Renal cortex interstitium (tissue), 11 donors: ENCODE data around the gene KDELR3. TPM values are rescaled to one million over a fixed set of nuclear protein-coding genes. Genes with fewer than 3 reads are reported as not detected.

Experiments used
- DNase-seq, 11 donors: peaks; one replicate each; pipeline ENCODE4 v3.0.0-alpha.2; 2013; ENCODE audit warnings: low read depth in 9 of 11, low spot score in 4 of 11; ENCODE audit errors: extremely low read depth in 1 of 11
- polyA plus RNA-seq, 3 donors: library from polyadenylated mRNA; unstranded; fragments of 120-200 nt; gene quantifications; one replicate each; pipeline ENCODE4 v1.2.1, GENCODE V29; 2013; ENCODE audit not compliant: insufficient read length in 3 of 3

Gene KDELR3
- polyA plus RNA-seq, 3 donors = 9.3 to 11.6 (median 11.2) TPM

GRCh38 chr22:38432264-38432663 is 35.6 kb upstream of the KDELR3 start:
- no peak for DNase-seq

DNA sequence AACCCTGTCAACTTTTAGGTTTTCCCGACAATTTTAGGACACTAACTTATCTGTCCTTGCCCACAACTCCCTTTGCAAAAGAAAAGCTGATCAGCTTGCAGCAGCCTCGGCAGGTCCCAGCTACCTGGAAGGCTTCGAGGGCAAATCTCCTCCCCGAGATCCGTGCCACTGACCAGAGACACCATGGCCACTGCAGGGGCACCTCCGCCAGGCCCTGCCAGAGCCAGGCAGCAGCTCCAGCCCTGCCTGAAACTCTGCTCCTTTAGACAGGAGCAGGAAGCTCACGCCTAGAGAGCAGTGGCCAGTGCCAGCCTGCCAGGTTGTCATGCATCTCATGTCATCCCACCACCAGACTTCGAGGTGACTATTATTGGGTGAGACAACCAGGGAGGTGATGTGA is 34.0 kb upstream of the KDELR3 start:
- no peak for DNase-seq

GRCh38 chr22:38435010-38435409 is 32.9 kb upstream of the KDELR3 start:
- no peak for DNase-seq

DNA sequence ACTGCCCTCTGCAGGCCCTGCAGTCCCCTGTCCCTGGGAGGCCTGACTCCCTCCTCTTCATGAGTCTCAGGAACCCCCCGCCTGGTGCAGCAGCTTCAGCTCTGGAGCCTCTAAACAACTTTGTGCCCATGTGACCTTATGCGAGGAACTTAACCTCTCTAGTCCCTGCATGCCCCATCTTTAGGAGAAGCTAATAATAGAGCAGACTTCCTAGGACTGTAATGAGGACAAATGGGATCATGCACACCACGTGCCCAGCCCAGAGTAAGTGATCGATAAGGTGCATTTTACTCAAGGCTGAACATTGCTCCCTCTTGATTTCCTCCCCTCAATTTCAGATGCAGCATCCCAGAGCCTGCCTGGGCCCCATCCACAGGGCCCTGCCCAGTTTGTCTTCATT is 31.9 kb upstream of the KDELR3 start:
- no peak for DNase-seq

GRCh38 chr22:38436629-38437395 is 31.1 kb upstream of the KDELR3 start:
- no peak for DNase-seq

- no peak for DNase-seq
Observed at GRCh38 chr22:38437416-38437815, 30.5 kb upstream of the KDELR3 start.

DNA sequence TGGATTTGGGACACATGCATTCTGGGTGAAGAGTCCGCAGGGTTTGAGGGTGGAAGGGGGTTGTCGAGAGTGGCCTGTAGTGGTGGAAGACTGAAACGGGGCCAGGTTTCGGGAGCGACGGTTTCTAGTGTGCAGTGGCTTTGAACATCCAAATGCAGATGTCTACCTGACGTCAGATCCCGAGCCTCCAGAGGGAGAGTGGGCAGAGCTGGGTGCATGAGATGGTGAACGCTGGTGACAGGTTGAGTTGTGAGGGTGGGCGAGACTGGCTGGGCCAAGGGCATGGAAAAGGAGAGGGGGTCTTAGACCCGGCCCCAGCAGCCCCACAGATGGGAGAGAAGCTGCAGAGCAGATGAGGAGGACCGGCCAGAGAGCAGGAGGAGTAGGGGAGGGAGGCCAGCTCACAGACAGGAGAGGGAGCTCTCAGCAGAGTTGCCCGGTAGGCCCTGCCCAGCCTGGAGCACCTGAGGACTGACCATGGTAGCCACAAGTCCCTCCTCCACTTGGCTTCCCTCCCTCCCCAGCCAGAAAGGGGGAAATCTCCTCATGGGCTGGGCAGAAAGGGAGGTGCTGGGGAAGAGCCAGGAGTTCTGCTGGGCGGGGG is 27.0 kb upstream of the KDELR3 start:
- no peak for DNase-seq

DNA sequence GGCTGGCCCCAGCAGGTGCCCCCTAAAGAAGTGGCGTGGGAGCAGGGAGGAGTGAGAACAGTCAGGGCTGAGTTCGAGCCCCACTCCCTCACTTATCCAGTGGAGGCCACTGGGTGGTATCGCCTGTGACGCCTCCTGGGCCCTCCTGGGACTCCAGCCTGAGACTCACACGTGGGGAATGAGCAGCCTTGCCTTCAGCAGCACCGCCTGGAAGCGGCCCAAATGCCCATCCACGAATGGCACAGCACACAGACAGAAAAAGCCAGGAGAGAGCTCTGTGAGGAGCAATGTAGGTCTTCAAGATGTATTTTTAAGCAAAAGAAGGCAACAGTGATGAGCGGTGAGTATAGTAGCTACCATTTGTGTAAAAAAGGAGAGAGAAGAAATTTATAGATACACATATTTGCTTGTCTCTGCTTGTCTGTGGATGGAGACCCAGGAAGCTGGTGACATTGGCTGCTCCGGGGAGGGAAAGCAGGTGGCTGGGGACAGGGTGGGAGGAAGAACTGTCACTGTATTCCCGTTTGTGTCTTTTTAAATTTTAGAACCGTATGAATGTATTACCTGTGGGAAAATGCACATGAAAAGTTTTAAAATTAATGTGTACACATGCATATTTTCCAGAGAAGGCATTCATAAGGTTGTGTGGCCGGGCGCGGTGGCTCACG is 26.1 kb upstream of the KDELR3 start:
- DNase-seq = no peak

DNA sequence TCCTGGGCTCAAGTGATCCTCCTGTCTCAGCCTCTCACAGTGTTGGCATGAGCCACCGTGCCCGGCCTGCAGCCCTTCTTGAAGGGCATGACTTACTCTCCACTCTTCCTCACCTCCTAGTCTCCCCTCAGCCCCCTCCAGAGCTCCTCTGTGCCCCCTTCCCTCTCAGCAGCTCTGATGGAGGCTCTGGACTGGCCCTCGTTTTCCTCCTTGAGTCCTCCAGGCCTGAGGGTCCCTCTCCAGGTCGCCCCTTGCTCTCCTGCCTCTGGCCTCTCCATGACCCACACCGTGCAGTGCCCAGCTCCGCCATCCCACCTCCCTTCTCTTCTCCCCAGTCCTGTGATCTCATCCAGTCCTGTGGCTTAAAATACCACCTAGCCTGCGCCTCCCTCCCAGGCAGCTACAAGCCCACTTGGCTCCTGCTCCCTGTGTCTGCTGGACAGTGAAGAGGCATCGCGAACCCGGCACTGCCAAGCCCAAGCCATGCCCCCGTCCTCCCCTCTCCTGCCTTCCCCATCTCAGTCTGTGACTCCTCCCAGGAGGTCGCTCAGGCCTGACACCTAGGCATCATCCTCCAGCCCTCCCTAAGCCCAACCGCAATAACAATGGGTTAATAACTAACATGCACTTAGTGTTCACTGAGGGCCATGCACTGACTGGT is 24.8 kb upstream of the KDELR3 start:
- DNase-seq = no peak

- no peak for DNase-seq
Observed at GRCh38 chr22:38443628-38444521, 24.0 kb upstream of the KDELR3 start.

DNA sequence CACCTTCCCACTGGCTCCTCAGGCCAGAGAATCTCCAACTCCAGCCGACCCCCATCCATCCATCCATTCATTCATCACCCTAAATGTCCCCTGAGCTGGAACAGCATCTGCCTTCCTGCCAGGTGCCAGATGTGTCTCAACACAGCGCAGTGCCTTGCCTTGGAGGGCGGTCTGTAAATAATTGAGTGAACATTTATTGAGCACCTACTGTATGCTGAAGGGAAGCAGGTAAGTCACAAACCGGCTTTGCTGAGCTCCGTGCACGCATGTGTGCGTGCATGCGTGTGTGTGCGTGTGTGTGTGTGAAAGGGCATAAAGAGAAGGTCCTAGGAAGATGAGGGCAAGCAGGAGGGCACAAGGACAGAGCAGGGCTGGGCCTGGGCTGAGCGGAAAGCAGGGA is 23.1 kb upstream of the KDELR3 start:
- DNase-seq = no peak

DNA sequence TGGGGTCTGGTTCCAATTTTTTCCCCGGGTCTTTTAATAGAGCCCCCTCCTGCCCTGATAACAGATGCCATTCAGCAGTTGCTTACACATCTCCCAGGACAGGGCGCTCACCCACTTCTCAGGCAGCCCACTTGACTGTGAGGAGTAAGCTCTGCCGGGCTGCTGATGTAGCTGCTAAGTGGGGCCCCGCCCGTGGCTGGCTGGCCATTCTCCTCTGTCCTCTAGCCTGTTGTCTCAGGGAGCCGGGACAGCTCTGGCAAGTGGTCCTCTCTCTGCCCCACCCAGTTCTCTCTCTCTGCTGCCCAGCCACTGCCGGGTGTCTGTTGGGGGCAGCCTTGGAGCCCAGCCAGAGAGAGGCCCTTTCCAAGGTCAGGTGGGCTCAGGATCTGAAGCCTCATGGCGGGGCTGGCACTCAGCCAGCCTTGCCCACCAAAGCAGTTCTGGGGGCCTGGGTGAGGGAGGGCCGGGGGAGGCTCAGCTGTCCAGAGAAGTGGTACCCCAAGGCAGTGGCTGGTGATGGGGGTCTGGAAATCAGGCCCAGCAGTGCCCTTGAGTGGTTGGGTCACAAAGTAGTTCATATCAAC is 21.8 kb upstream of the KDELR3 start:
- DNase-seq = no peak

DNA sequence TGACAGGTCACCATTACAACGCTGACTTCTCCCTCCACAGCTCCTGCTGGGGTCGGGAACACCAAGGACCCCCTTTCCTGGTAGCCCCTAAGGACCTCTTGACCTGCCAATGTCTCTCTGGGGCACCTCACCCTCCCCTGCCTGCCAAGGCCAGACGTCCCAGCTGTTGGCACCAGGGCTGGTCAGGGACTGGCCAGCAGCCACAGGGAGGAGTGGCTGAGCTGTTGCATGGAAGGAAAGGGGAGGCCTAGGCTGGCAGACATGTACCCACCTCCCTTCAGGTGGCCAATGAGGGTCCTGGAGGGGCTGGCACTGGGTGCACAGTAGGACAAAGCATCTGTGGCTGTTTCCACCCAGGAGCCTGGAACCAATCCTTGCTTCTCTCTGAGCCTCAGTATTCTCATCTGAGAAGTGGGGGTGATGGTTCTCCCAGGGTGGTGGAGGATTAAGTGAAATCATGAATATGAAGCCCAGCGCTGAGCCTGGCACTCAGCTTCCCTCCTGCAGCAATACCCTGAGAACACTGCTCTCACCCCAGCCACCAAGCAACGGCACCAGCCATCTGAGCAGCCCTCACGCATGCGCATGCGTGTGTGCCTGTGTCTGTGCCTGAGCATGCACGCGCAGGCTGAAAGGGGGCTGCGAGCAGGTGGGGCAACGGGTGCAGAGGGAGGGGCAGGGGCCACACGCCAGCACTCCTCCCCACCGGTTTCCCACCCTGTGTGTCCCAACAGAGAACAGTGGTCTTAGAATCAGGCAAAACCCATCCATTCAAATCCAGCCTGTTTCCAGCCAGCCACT is 18.8 kb upstream of the KDELR3 start:
- DNase-seq = no peak

GRCh38 chr22:38449776-38450175 is 18.1 kb upstream of the KDELR3 start:
- DNase-seq = no peak

- no peak for DNase-seq
Observed at GRCh38 chr22:38450234-38450797, 17.6 kb upstream of the KDELR3 start.

DNA sequence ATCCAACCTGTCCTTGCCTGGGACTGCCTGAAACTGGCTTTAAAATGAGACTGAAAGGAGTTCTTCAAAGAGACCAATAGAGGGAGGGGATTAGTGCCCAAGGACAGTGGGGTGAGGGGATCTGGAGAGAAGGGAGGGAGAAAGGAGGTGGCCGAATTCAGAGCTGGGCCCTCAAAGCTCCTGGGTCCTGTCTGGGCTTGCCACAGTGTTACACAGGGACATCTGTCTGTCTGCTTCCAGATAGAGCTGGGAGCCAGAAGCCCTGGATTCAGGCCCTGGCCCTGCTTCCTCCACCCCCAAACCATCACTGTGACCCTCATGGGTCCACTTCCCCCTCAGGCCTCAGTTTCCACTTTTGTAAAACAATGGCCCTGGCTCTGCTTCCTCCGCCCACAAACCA is 16.5 kb upstream of the KDELR3 start:
- DNase-seq = no peak

DNA sequence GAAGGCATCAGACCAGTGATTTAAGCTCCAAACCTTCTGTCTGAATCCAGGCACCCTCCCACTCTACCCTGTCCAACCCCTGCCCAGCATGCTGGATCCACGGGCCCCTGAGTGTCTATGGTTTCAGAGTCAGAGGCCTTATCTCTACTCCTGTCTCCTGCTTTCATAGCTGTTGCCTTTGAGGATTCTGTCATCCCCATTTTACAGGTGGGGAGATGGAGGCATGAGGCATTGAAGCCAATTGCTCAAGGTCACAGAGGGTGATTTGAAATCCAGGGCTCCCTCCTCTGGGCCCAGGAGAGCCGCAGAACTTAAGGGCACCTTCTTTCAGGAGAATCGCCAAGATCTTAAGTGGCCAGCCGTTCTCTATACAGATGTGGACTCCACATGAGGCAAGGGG is 16.0 kb upstream of the KDELR3 start:
- DNase-seq = no peak
